ENCODE results near the gene CYBA.

DNA sequence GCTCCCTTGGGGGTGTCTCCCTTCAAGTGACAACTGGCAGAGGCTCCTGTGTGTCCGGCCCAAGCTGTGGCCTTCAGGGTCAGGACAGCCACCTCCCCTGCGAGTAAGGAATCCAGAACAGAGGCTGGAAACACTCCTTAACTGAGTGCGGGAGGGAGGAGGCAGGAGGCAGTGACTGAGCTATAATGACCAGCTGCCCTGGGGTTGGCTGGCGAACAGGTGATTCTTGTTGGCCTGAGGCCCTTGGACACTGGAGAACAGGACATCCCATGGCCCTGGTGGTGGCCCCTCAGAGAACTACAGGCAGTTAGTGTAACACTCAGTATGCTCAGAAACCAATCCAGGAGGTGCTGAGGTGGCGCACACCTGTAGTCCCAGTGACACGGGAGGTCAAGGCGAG, 44.9 kb upstream of the CYBA start:
- TF ChIP-seq, protein P1, sequence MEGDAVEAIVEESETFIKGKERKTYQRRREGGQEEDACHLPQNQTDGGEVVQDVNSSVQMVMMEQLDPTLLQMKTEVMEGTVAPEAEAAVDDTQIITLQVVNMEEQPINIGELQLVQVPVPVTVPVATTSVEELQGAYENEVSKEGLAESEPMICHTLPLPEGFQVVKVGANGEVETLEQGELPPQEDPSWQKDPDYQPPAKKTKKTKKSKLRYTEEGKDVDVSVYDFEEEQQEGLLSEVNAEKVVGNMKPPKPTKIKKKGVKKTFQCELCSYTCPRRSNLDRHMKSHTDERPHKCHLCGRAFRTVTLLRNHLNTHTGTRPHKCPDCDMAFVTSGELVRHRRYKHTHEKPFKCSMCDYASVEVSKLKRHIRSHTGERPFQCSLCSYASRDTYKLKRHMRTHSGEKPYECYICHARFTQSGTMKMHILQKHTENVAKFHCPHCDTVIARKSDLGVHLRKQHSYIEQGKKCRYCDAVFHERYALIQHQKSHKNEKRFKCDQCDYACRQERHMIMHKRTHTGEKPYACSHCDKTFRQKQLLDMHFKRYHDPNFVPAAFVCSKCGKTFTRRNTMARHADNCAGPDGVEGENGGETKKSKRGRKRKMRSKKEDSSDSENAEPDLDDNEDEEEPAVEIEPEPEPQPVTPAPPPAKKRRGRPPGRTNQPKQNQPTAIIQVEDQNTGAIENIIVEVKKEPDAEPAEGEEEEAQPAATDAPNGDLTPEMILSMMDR (conservative IDR thresholded peaks at IDR 0.05; ENCODE audit: low read depth, low read length): no peak
- TF ChIP-seq RAD21 (IDR thresholded peaks at IDR 0.05; ENCODE audit: low read length) (no peak), MXI1 (IDR thresholded peaks at IDR 0.05; ENCODE audit: borderline replicate concordance, low read depth, low read length) (no peak)

All from IMR-90 (cell line).